ENCODE data around the gene PARN.

DNA sequence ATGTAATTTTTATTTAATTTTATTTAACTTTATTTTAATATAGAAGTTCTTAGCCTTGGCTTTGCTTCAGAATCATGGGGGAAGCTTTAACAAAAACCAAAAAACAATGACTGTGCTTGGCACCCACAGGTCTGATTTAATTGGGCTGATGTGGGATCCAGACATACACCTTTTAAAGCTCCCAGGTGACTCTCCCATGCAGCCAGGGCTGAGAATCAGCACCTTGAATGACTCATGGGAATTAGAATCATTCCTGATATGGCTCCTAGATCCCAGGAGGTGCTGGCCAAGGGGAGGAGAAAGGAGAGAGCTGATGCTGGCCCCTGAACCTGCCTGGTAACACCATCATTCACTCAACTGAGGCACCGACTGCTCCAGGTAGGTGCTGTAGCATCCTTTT, 240.7 kb downstream of the PARN start:
- TF ChIP-seq ZC3H10 (CRISPR knock-in tag; IDR thresholded peaks at IDR 0.05) (no peak), TCF4 (CRISPR knock-in tag; IDR thresholded peaks at IDR 0.05; ENCODE audit: borderline replicate concordance) (no peak), ARNTL (CRISPR knock-in tag; IDR thresholded peaks at IDR 0.05; ENCODE audit: borderline replicate concordance, low read depth) (no peak), ZFP30 (CRISPR knock-in tag; IDR thresholded peaks at IDR 0.05) (no peak), GLIS3 (CRISPR knock-in tag; IDR thresholded peaks at IDR 0.05) (no peak), ZFP3 (CRISPR knock-in tag; IDR thresholded peaks at IDR 0.05) (no peak), ZNF8 (CRISPR knock-in tag; IDR thresholded peaks at IDR 0.05) (no peak), RARB (CRISPR knock-in tag; IDR thresholded peaks at IDR 0.05) (no peak)

Measured in SK-N-SH treated with all-trans-retinoic acid at 6 μM for 48 hours (cell line).